Stimulated activated CD8-positive, alpha-beta memory T cell treated with anti-CD3 and anti-CD28 coated beads, Interleukin-2, amount 100 ng/mL, for 48 hours (primary cell): ENCODE measurements around the gene CMTM2.
"Not testable (repeated sequence)": the region's sequence is repeated elsewhere in the genome, so short reads cannot be mapped to it uniquely, and the experiment has no call there.

Source experiments
- DNase-seq, 2 donors: peaks; one replicate each; pipeline ENCODE4 v3.0.0-alpha.2; 2020; ENCODE audit warnings: low read depth in 2 of 2

CMTM2 gene

DNA sequence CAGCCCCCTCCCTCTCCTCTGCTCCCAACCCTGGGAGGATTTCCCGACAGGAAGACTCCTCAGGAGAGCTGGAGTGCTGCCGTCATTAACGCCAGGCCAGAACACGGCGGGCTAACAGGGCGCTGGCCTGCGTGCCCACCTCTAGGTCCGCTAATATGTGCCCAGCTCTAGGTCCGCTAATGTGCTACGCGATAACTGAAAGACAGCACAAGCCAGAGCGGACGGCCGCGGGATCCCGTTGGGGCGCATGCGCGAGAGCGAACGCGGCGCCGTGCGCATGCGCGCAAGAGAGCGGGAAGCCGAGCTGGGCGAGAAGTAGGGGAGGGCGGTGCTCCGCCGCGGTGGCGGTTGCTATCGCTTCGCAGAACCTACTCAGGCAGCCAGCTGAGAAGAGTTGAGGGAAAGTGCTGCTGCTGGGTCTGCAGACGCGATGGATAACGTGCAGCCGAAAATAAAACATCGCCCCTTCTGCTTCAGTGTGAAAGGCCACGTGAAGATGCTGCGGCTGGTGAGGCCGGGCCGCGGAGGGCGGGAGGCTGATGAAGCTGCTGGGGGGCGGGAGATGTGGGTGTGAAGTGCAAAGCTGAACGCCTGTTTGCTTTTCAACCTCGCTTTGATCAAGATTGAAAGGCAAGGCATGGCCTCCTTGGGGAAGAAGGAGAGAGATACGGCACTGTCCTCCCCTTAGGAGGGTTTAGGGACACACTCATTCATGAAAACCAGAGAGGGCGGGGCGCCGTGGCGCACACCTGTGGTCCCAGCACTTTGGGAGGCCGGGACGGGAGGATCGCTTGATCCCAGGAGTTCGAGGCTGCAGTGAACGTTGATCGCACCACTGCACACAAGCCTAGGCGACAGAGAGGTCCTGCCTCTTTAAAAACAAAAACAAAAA, 26.7 kb upstream of the CMTM2 start, which contains the start of gene CKLF:
TSS of gene CKLF (plus strand) at position 291 of the 892 bp plus-strand sequence. CDS start at position 431, 140 bp downstream.
- peak; percentile 81 to 85 for DNase-seq

DNA sequence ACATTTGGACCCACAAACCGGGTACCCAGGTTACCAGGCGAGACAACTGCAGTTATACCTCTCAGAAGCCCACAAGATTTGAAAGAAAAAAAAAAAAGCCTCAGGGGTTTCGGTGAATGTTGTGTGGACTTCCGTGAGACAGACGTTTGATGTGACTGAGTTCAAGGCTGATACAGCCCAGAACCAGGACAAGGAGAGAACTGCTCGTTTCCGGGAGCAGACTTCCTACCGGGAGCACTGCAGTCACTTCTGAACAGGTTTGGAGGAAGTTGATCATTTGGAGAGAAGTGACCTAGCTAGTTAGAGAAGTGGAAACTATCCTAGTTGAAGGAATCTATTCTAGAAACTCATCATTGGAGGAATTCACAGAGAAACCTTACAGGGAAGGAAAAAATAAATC, 26.0 kb upstream of the CMTM2 start:
- DNase-seq = no peak

DNA sequence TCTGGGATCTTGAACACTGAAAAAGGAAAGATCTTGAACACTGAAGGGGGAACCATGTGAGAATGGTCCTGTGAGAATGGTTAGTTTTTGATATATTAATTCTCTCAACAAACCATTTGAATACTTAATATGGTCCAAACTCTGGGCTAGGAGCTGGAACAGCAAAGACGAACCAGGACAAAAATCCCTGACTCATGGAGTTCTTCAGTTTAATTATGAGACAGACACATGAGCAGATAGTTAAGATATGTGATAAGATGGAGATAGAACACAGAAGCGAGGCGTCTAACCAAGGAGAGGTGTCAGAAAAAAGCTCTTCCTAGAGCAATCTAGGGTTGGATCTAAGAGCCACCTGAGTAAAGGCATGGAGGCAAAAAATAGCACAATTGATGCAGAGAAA, 25.2 kb upstream of the CMTM2 start:
- DNase-seq = no peak

DNA sequence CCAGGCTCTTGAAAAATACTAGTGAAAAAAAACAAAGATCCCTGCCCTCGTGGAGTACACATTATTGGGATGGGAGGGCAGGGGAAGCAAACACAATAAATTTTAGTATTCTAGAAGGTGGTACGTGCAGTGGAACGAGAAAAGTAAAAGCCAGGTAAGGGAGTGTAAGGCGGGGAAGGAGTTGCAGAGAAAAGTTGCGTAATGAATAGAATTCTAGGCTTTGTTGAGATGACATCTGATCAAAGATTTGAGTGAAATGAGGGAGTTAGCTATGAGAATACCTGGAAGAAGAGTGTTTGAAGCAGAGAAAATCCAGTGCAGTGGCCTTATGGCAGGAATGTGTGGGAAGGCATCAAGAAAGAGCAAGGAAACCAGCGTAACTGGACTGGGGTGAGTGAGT, 24.8 kb upstream of the CMTM2 start:
- no peak for DNase-seq

- DNase-seq = no peak
Observed at GRCh38 chr16:66560107-66560506, 19.2 kb upstream of the CMTM2 start.

- DNase-seq = no peak
Observed at GRCh38 chr16:66561381-66562080, 17.7 kb upstream of the CMTM2 start.

- DNase-seq = no peak
Observed at GRCh38 chr16:66562409-66562808, 16.9 kb upstream of the CMTM2 start.

DNA sequence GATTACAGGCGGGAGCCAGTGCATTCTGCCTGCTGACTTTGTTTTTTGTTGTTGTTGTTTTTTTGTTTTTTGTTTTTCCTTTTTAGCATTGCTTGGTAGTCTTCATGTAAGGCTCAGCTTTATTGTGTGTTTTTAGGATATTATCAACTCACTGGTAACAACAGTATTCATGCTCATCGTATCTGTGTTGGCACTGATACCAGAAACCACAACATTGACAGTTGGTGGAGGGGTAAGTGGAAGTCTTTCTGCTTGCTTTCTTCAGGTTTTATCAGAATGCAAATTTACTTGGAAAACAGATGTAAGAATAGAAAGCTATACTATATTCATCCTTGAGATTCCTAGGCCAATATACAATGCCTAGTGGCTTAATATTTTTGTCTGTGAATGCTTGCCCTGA, 16.3 kb upstream of the CMTM2 start:
- no peak for DNase-seq

DNA sequence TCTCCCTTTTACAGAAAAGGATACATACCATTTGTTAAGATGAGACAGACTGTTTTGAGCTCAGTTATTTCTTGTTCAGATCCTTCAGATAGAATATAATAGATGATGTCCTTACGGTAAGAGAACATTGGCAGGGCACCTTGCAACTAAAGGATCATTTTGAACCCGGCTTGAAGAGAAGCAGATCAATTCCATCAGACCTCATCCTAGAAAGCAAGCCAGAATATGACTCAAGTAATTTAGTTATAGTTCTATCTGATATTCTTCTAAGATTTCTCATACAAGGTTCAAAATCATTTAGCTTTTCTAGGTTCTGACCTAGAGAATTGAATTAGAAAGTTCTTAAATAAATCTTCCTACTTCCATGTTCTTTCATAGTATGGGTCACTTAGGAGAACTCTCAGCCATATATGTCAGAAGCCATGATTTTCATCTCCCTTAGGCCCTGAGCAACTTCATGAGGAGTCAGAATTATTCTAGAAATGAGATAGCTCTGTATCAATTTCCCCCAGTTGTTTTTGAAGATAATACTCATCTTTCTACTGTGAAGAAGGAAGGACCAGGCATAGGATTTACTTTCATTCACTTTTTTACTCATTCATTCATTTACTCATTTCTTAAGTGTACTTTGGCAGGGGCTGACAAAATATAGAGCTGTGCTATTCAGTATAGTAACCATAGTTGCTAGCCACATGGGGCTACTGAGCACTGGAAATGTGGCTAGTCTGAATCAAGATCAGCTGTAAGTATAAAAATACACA, 15.5 kb upstream of the CMTM2 start:
- no peak for DNase-seq

- no peak for DNase-seq
Observed at GRCh38 chr16:66566051-66566901, 13.0 kb upstream of the CMTM2 start, which contains the start of gene CMTM1. TSS of gene CMTM1 (plus strand) at chr16:66566439. CDS start at chr16:66566514, 75 bp downstream.

- not testable (repeated sequence) for DNase-seq
Observed at GRCh38 chr16:66567270-66567669, 12.0 kb upstream of the CMTM2 start.

DNA sequence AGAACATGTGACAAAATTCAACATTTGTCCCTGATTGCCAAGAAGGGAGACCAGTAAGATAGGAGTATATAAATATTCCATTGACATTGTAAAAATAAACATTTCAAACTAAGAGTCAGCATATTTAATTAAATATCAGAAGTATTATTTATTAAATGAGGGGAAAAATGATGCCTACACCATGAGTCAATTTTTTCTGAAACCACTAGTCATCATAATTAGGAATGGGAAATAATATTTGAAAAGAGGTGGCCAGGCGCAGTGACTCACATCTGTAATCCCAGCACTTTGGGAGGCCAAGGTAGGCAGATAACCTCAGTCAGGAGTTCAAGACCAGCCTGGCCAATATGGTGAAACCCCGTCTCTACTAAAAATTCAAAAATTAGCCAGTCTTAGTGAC, 10.9 kb upstream of the CMTM2 start:
- no peak for DNase-seq

DNA sequence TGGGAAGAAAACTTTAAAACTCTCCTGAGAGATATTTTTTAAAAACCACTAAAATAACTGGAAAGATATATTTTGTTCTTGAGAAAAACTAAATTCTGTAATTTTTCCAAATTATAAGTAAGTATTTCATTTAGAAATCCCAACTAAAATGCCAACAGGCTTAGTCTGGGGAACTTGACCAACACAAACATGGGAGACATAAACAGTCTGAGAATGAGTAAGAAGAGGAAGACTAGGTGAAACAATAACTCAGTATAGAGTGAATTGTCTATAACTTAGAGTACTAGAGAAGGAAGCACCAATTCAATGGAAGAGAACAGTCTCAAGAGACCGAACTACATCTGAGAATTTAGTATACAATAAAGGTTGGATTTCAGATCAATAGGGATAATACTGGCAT, 10.1 kb upstream of the CMTM2 start:
- no peak for DNase-seq

DNA sequence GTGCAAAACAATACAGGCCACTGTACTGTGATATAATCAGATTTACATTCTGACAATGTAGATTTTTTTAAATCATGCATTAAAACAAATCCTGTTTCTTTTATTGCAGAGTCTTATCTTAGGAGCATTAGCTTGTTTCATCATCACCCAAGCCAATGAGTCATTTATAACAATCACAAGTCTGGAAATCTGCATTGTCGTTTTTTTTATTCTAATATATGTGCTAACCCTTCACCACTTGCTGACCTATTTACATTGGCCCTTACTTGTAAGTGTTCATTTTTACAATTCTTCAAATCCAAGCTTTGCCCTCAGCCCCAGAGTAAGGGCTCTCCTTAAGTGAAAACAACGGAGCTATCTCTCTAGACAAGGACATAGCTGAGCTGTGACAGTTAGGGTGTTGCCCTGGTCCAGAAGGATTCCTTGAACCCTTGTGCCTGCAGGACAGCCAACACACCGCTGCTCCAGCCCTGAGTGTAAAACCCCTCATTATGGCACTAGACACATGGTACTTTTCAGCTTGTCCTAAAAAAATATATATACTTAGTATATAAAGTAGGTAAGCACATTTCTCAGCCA, 9.3 kb upstream of the CMTM2 start:
- DNase-seq = no peak

DNA sequence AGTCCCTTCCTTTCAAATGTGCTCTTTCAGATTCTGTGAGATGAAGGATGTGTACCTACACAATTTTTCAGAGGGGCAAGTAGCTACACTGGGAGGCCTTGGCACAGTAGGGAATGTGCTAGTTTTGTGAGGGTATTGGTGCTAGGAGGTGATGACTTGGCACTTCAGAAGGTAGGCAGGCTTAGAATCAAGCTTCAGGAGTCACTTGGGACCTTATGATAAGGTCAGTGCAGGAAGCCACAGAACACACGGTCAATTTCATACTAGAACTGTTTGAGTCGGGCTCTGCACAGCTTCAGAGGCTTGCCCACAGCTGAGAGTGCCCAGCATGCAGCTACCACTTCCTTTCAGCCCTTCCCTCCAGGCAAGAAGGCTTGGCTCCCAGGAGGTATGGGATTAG, 6.9 kb upstream of the CMTM2 start:
- DNase-seq = no peak

DNA sequence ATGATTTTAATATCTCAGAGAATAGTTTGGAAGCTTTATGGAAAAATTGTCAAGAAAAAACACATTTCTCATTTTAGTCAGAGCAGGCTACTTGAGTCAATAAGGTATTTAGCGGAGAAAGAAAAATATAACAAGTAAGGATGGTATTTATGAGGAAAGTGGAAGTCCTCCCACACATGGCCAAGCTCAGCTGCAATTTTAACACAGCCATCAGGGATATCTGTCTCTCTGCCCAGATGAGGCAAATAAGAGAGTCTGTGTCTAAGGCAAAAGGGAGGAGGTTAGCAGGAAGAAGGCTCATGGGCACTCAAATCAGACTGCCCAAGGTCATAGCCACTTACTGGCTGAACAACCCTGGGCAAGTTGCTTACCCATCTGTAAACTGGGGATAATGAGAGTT, 5.2 kb upstream of the CMTM2 start:
- DNase-seq = no peak

DNA sequence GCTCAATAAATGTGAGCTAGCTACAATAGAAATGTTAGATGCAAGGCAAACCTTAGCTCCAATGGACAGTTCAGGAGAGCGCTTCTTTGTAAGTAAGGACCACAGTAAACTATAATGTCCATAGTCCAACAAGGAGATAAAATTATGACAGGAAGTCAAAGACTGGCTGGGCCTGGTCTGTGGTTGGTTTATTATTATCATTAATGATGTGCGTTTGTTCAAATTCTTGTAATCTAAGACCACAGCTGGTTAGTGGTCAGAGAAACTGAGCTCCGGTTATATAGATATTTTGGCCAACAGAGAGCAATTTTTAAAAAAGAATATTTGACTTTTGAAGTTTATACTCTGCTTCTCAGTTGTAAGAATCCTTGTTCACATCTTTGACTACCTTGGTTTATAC, 4.7 kb upstream of the CMTM2 start:
- DNase-seq = no peak

GRCh38 chr16:66575060-66575459, 4.2 kb upstream of the CMTM2 start:
- no peak for DNase-seq

- no peak for DNase-seq
Observed at GRCh38 chr16:66576296-66576695, 3.0 kb upstream of the CMTM2 start.

DNA sequence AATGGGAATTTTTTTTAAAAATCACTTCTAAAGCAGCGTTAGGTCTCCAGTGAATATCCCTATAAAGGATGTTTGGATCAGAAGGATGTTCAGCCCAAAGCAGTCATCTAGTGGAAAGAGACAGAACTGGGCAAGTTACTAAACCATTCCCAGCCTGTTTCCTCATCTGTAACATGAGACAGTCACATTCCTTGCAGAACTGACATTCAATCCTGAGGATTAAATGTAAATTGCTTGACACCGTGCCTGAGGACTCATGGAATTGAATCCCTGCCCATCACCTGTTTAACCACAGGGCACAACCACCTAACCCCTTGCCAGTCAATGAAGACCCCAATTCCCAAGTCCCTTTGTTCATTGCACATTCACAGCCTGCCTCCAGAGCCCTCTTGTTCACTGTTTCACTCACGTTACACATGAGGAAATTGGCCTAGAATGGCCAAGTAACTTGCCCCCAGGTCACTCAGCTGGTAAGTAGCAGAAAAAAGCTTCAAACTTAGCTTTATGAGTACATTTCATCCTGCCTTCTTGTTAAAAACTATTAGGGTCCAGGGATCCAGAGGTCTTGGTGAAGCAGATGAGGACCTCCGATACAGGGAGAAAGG, 1.4 kb downstream of the CMTM2 start:
- no peak for DNase-seq
